ENCODE data around the gene PPFIBP1.
"Not testable (repeated sequence)": the region's sequence is repeated elsewhere in the genome, so short reads cannot be mapped to it uniquely, and the experiment has no call there.

DNA sequence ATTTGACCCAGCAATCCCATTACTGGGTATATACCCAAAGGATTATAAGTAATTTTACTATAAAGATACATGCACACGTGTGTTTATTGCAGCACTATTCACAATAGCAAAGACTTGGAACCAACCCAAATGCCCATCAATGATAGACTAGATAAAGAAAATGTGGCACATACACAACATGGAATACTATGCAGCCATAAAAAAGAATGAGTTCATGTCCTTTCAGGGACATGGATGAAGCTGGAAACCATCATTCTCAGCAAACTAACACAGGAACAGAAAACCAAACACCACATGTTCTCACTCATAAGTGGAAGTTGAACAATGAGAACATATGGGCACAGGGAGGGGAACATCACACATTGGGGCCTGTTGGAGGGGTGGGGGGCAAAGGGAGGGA lies 20.9 kb downstream of the PPFIBP1 start:
- TF ChIP-seq, protein P1, sequence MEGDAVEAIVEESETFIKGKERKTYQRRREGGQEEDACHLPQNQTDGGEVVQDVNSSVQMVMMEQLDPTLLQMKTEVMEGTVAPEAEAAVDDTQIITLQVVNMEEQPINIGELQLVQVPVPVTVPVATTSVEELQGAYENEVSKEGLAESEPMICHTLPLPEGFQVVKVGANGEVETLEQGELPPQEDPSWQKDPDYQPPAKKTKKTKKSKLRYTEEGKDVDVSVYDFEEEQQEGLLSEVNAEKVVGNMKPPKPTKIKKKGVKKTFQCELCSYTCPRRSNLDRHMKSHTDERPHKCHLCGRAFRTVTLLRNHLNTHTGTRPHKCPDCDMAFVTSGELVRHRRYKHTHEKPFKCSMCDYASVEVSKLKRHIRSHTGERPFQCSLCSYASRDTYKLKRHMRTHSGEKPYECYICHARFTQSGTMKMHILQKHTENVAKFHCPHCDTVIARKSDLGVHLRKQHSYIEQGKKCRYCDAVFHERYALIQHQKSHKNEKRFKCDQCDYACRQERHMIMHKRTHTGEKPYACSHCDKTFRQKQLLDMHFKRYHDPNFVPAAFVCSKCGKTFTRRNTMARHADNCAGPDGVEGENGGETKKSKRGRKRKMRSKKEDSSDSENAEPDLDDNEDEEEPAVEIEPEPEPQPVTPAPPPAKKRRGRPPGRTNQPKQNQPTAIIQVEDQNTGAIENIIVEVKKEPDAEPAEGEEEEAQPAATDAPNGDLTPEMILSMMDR (IDR thresholded peaks at IDR 0.05; ENCODE audit: low read length) = not testable (repeated sequence)
- TF ChIP-seq EZH2 (IDR thresholded peaks at IDR 0.05; ENCODE audit: borderline replicate concordance, low read length) = not testable (repeated sequence)

Measured in OCI-LY1 (cell line).